DOHH2 (cell line): ENCODE measurements around the gene ANGPTL5.

Experiments used
- H3F3A ChIP-seq: fragments of 200-600 bp; sonication (generic), shearing (Covaris generic); 2 replicates; pipeline ENCODE4 v1.6.0; 2016; ENCODE audit warnings: antibody characterized with exemption, mild to moderate bottlenecking; ENCODE audit not compliant: control insufficient read depth, insufficient read depth
- H3K27ac ChIP-seq: fragments of 200-600 bp; sonication (generic); 2 replicates; pipeline ENCODE4 v1.5.1; 2014; ENCODE audit warnings: low read depth, mild to moderate bottlenecking, low read length, moderate library complexity
- H3K27me3 ChIP-seq: fragments of 200-600 bp; sonication (generic); 2 replicates; pipeline ENCODE4 v1.6.1; 2014; ENCODE audit warnings: mild to moderate bottlenecking, low read length, mixed read lengths; ENCODE audit not compliant: control insufficient read depth
- H3K36me3 ChIP-seq: fragments of 200-600 bp; sonication (generic); 2 replicates; pipeline ENCODE4 v1.6.1; 2014; ENCODE audit warnings: mild to moderate bottlenecking, low read length, moderate library complexity, mixed read lengths; ENCODE audit not compliant: control insufficient read depth
- H3K4me1 ChIP-seq: fragments of 200-600 bp; sonication (generic); 2 replicates; pipeline ENCODE4 v1.6.1; 2014; ENCODE audit warnings: mild to moderate bottlenecking, low read length, mixed read lengths; ENCODE audit not compliant: control insufficient read depth
- H3K4me2 ChIP-seq: fragments of 200-600 bp; sonication (generic); 2 replicates; pipeline ENCODE4 v1.6.0; 2014; ENCODE audit warnings: mild to moderate bottlenecking, low read length, moderate library complexity
- H3K4me3 ChIP-seq: fragments of 200-600 bp; sonication (generic); 2 replicates; pipeline ENCODE4 v1.5.1; 2014; ENCODE audit warnings: mild to moderate bottlenecking, low read length, mixed read lengths
- H3K79me2 ChIP-seq: fragments of 200-600 bp; sonication (generic); 2 replicates; pipeline ENCODE4 v1.6.1; 2014; ENCODE audit warnings: mild to moderate bottlenecking, low read length, mixed read lengths; ENCODE audit not compliant: control insufficient read depth
- H3K9me2 ChIP-seq: fragments of 200-600 bp; sonication (generic); replicated peaks from 2 replicates; pipeline ENCODE4 v1.6.1; 2014; ENCODE audit warnings: mild to moderate bottlenecking, low read length, mixed read lengths; ENCODE audit not compliant: control insufficient read depth
- H3K9me3 ChIP-seq: fragments of 200-600 bp; sonication (generic); 2 replicates; pipeline ENCODE4 v1.6.1; 2014; ENCODE audit warnings: antibody characterized with exemption, low read length, mixed read lengths; ENCODE audit not compliant: control insufficient read depth, insufficient read depth
- H4K20me1 ChIP-seq: fragments of 200-600 bp; sonication (generic); 2 replicates; pipeline ENCODE4 v1.6.0; 2014; ENCODE audit warnings: low read depth, mild to moderate bottlenecking, antibody characterized with exemption, low read length, moderate library complexity; ENCODE audit not compliant: control insufficient read depth, insufficient read depth
- CTCF ChIP-seq: fragments of 200-600 bp; sonication (generic); IDR thresholded peaks from one replicate; pipeline ENCODE4 v1.5.1; 2014; ENCODE audit warnings: antibody characterized with exemption, mild to moderate bottlenecking, low read depth, low read length; ENCODE audit not compliant: poor library complexity, severe bottlenecking
- EZH2phosphoT487 ChIP-seq: fragments of 200-600 bp; sonication (generic); IDR thresholded peaks from 2 replicates; pipeline ENCODE4 v1.6.1; 2017; ENCODE audit warnings: borderline replicate concordance, mild to moderate bottlenecking, antibody characterized with exemption, low read length, moderate library complexity, mixed read lengths

ANGPTL5 gene

GRCh38 chr11:101955278-101955677 is 39.0 kb upstream of the ANGPTL5 start:
- Histone ChIP-seq H3K4me3 (no peak overlapping the region), H3K4me1 (no peaks in the 10 kb centered on the region), H3K27ac (no peak overlapping the region), H3K9me2 (no peaks in the 10 kb centered on the region; the same call in 1 of the 2 replicates), H3K4me2 (no peak overlapping the region), H3K27me3 (no peaks in the 10 kb centered on the region), H3F3A (no peaks in the 10 kb centered on the region), H3K9me3 (no peaks in the 10 kb centered on the region), H4K20me1 (no peaks in the 10 kb centered on the region), H3K79me2 (no peaks in the 10 kb centered on the region), H3K36me3 (no peaks in the 10 kb centered on the region)
- TF ChIP-seq EZH2phosphoT487 (no peak), CTCF (no peak)

GRCh38 chr11:101949680-101950220 is 33.4 kb upstream of the ANGPTL5 start:
- Histone ChIP-seq H3K4me2 (no peak overlapping the region), H3K79me2 (no peaks in the 10 kb centered on the region), H3K27ac (no peak overlapping the region), H3K9me2 (no peaks in the 10 kb centered on the region; the same call in 1 of the 2 replicates), H3K4me1 (no peaks in the 10 kb centered on the region), H3K36me3 (no peaks in the 10 kb centered on the region), H3K4me3 (no peak overlapping the region), H3K27me3 (no peaks in the 10 kb centered on the region), H4K20me1 (no peaks in the 10 kb centered on the region), H3F3A (no peaks in the 10 kb centered on the region), H3K9me3 (no peaks in the 10 kb centered on the region)
- no peak for TF ChIP-seq CTCF
- TF ChIP-seq EZH2phosphoT487 = no peak

GRCh38 chr11:101945448-101945847 is 29.1 kb upstream of the ANGPTL5 start:
- Histone ChIP-seq H3K79me2 (no peaks in the 10 kb centered on the region), H3K9me3 (no peaks in the 10 kb centered on the region), H3K4me1 (no peaks in the 10 kb centered on the region), H3K27ac (no peak overlapping the region), H3F3A (no peaks in the 10 kb centered on the region), H3K36me3 (no peaks in the 10 kb centered on the region), H3K9me2 (no peaks in the 10 kb centered on the region), H3K27me3 (no peaks in the 10 kb centered on the region), H4K20me1 (no peaks in the 10 kb centered on the region), H3K4me2 (no peak overlapping the region), H3K4me3 (no peak overlapping the region)
- no peak for TF ChIP-seq EZH2phosphoT487
- no peak for TF ChIP-seq CTCF

- Histone ChIP-seq H4K20me1 (no peaks in the 10 kb centered on the region), H3K36me3 (no peaks in the 10 kb centered on the region), H3F3A (no peaks in the 10 kb centered on the region), H3K4me3 (no peak overlapping the region), H3K4me1 (no peaks in the 10 kb centered on the region), H3K27ac (no peak overlapping the region), H3K9me3 (no peaks in the 10 kb centered on the region), H3K27me3 (no peaks in the 10 kb centered on the region), H3K4me2 (no peak overlapping the region), H3K79me2 (no peaks in the 10 kb centered on the region), H3K9me2 (no peaks in the 10 kb centered on the region)
- no peak for TF ChIP-seq EZH2phosphoT487
- TF ChIP-seq CTCF = no peak
Measured at GRCh38 chr11:101944923-101945322, 28.6 kb upstream of the ANGPTL5 start.
